Measurements from ENCODE around the gene U2AF1L4.

DNA sequence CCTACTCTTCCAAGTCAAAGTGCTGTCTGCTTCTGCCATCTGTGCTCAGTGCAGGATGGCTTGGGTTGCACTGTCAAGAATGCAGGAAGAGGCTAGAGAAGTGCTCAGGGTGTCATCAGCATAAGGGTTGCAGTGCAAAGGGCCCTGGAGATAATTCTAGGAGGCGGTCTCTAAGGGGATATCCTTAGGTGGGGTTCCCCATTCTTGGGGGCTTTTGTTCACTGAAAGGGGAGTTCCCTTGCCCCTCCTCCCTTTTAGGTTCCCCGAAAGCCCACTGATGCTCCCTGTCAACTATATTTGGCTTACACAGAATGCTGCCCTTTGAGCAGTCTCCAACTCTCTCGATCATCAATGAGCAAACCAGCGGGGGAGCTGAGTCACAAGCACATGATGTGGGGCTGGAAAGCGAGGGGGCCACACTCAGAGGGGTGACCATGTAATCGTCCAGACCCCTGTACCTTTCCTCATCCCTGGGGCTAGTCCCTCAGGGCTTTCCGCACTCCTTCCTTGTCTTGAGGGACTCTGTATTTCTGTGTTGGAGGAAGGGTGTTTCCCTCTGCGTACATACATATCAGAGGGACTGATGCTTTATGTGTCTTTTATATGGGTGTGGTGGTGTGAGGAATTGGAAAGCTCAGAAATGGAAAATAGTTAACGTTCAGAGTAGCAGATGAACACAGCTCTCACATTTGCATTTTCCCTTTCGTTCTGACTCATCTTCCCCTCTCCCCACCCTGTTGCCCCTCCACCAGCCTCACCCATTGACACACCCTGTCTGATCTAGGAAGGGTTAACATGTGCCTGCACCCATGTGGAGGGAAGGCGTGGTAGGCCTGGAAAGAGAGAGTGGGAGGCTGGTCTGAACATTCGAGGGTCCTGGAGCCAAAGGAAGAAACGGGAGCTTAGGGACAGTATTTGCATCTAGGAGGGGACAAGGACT lies 34.2 kb downstream of the U2AF1L4 start:
- TF ChIP-seq, protein P1, sequence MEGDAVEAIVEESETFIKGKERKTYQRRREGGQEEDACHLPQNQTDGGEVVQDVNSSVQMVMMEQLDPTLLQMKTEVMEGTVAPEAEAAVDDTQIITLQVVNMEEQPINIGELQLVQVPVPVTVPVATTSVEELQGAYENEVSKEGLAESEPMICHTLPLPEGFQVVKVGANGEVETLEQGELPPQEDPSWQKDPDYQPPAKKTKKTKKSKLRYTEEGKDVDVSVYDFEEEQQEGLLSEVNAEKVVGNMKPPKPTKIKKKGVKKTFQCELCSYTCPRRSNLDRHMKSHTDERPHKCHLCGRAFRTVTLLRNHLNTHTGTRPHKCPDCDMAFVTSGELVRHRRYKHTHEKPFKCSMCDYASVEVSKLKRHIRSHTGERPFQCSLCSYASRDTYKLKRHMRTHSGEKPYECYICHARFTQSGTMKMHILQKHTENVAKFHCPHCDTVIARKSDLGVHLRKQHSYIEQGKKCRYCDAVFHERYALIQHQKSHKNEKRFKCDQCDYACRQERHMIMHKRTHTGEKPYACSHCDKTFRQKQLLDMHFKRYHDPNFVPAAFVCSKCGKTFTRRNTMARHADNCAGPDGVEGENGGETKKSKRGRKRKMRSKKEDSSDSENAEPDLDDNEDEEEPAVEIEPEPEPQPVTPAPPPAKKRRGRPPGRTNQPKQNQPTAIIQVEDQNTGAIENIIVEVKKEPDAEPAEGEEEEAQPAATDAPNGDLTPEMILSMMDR (IDR thresholded peaks at IDR 0.05; ENCODE audit: low read depth, low read length): no peak
- TF ChIP-seq EZH2phosphoT487 (IDR thresholded peaks at IDR 0.05; ENCODE audit: low read depth): no peak

Measured in OCI-LY3 (cell line).